Measurements from ENCODE around the gene RNU6-9. TPM values are rescaled to one million over a fixed set of nuclear protein-coding genes. Genes with fewer than 3 reads are reported as not detected.

RNU6-9 gene
- total RNA-seq, 1 experiment from 2014 or later = not detected

DNA sequence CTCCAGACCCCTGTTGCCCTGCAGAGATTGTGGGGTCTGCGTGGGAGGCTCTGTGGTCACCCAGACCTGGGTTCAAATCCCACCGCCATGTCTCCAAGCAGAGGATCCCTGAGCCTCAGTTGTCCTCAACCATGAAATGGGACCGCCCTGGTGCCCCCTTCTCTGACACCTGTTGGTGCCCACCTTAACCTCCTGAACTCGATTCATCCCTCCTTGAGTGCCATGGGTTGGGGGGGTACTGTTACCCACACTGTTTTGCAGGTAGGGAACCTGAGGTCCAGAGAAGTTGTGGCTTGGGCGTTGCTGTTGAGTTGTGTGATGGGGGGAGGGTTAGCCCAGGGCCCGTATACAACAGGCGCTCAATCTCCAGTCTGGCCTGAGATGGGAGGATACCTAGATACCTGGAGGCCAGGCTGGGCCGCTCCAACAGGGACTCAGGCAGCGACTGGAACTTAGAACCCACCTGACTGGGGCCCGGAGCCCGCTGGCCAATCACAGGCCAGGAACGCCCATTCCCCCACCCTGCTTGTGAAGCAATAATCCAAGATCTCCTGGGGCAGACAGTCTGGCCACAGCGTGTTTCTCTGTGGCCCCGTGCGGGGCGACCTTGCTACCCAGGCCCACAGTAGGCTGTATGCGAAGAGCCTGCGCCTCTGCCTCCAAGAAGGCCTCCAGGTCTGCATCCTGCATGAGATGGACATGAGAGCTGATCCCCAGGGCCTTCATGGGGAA is 35.4 kb downstream of the RNU6-9 start:
- no peaks in the 10 kb centered on the region for H4K20me1 ChIP-seq (ENCODE audit: low read length)
- H3K9me2 ChIP-seq (replicated peaks; ENCODE audit: low read length) = no peaks in the 10 kb centered on the region
- BruUV-seq (replicated peaks) = no TSS peak
- 0 out of 2 replicates have a peak, but pooled peaks cover 3% of the 10 kb centered on the region for H3K79me2 ChIP-seq (ENCODE audit: low read length)
- H3K9ac ChIP-seq (ENCODE audit: low read length) = no peak overlapping the region
- H3K4me2 ChIP-seq (ENCODE audit: low read length) = no peak overlapping the region
- H3K27me3 ChIP-seq (ENCODE audit: low read length) = no peaks in the 10 kb centered on the region
- H3K4me3 ChIP-seq (ENCODE audit: low read length) = no peak overlapping the region
- DNase-seq (no peak), ATAC-seq (no peak)
- no peak overlapping the region for H3K27ac ChIP-seq (ENCODE audit: low read length)
- ChIA-PET POLR2A (ENCODE audit: unreplicated experiment) (no interaction called here), CTCF (no interaction called here)
- TF ChIP-seq, protein P1, sequence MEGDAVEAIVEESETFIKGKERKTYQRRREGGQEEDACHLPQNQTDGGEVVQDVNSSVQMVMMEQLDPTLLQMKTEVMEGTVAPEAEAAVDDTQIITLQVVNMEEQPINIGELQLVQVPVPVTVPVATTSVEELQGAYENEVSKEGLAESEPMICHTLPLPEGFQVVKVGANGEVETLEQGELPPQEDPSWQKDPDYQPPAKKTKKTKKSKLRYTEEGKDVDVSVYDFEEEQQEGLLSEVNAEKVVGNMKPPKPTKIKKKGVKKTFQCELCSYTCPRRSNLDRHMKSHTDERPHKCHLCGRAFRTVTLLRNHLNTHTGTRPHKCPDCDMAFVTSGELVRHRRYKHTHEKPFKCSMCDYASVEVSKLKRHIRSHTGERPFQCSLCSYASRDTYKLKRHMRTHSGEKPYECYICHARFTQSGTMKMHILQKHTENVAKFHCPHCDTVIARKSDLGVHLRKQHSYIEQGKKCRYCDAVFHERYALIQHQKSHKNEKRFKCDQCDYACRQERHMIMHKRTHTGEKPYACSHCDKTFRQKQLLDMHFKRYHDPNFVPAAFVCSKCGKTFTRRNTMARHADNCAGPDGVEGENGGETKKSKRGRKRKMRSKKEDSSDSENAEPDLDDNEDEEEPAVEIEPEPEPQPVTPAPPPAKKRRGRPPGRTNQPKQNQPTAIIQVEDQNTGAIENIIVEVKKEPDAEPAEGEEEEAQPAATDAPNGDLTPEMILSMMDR (conservative IDR thresholded peaks at IDR 0.05; ENCODE audit: low read depth, low read length) = no peak
- no peak for TF ChIP-seq EZH2 (IDR thresholded peaks at IDR 0.05; ENCODE audit: low read length, unreplicated experiment)
- TF ChIP-seq EZH2phosphoT487 (IDR thresholded peaks at IDR 0.05; ENCODE audit: borderline replicate concordance, low read length) = no peak
- no peaks in the 10 kb centered on the region for H3K9me3 ChIP-seq (ENCODE audit: low read length)
- H3K36me3 ChIP-seq (ENCODE audit: low read depth, low read length) = no peaks in the 10 kb centered on the region
- no peaks in the 10 kb centered on the region; the same call in 1 of the 2 replicates for H3K4me1 ChIP-seq (ENCODE audit: insufficient read depth, low read length)
- intact Hi-C loops (cut with micrococcal nuclease) = no loop called here
- H2AFZ ChIP-seq (ENCODE audit: low read length) = no peak overlapping the region
- no peaks in the 10 kb centered on the region for H3F3A ChIP-seq (ENCODE audit: low read length, unreplicated experiment)

GRCh38 chr19:929203-929890 is 36.1 kb downstream of the RNU6-9 start:
- Histone ChIP-seq H3K27ac (ENCODE audit: low read length) (no peak overlapping the region), H3K4me1 (ENCODE audit: insufficient read depth, low read length) (peaks cover 3% of the 10 kb centered on the region; the same call in 1 of the 2 replicates), H2AFZ (ENCODE audit: low read length) (no peak overlapping the region), H3K9me2 (replicated peaks; ENCODE audit: low read length) (no peaks in the 10 kb centered on the region), H3K4me3 (ENCODE audit: low read length) (no peak overlapping the region), H3K9me3 (ENCODE audit: low read length) (no peaks in the 10 kb centered on the region), H3K9ac (ENCODE audit: low read length) (no peak overlapping the region), H3F3A (ENCODE audit: low read length, unreplicated experiment) (no peaks in the 10 kb centered on the region), H3K4me2 (ENCODE audit: low read length) (no peak overlapping the region), H3K36me3 (ENCODE audit: low read depth, low read length) (no peaks in the 10 kb centered on the region), H3K27me3 (ENCODE audit: low read length) (no peaks in the 10 kb centered on the region), H4K20me1 (ENCODE audit: low read length) (no peaks in the 10 kb centered on the region), H3K79me2 (ENCODE audit: low read length) (0 out of 2 replicates have a peak, but pooled peaks cover 3% of the 10 kb centered on the region)
- intact Hi-C loops (cut with micrococcal nuclease) = no loop called here
- no TSS peak for BruUV-seq (replicated peaks)
- ChIA-PET POLR2A (ENCODE audit: unreplicated experiment) (no interaction called here), CTCF (no interaction called here)
- ATAC-seq (no peak), DNase-seq (no peak)
- TF ChIP-seq, protein P1 (conservative IDR thresholded peaks at IDR 0.05; ENCODE audit: low read depth, low read length) = no peak
- no peak for TF ChIP-seq EZH2phosphoT487 (IDR thresholded peaks at IDR 0.05; ENCODE audit: borderline replicate concordance, low read length)
- no peak for TF ChIP-seq EZH2 (IDR thresholded peaks at IDR 0.05; ENCODE audit: low read length, unreplicated experiment)

DNA sequence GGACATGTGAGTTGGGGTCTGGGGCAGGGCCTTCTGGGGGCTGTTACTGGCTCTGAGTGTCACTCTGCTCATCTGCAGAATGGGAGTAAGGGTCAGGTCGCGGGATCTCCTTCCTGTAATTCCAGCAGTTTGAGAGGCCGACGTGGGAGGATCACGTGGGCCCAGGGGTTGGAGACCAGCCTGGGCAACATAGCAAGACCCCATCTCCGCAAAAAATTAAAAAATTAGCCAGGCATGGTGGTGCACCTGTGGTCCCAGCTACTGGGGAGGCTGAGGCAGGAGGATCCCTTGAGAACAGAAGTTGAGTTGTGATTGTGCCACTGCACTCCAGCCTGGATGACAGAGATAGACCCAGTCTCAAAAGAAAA is 36.6 kb downstream of the RNU6-9 start:
- CTCF ChIA-PET = no interaction called here
- no TSS peak for BruUV-seq (replicated peaks)

More for the DNA sequence above, 36.6 kb downstream of the RNU6-9 start:
- Histone ChIP-seq H3K27ac (ENCODE audit: low read length) (no peak overlapping the region), H3K9me3 (ENCODE audit: low read length) (no peaks in the 10 kb centered on the region), H3K79me2 (ENCODE audit: low read length) (0 out of 2 replicates have a peak, but pooled peaks cover 3% of the 10 kb centered on the region), H3K9ac (ENCODE audit: low read length) (no peak overlapping the region), H3K4me2 (ENCODE audit: low read length) (no peak overlapping the region), H3K4me1 (ENCODE audit: insufficient read depth, low read length) (peaks cover 8% of the 10 kb centered on the region; the same call in 1 of the 2 replicates), H3K36me3 (ENCODE audit: low read depth, low read length) (no peaks in the 10 kb centered on the region), H3K9me2 (replicated peaks; ENCODE audit: low read length) (no peaks in the 10 kb centered on the region), H4K20me1 (ENCODE audit: low read length) (no peaks in the 10 kb centered on the region), H2AFZ (ENCODE audit: low read length) (no peak overlapping the region), H3F3A (ENCODE audit: low read length, unreplicated experiment) (no peaks in the 10 kb centered on the region), H3K4me3 (ENCODE audit: low read length) (no peak overlapping the region), H3K27me3 (ENCODE audit: low read length) (no peaks in the 10 kb centered on the region)
- intact Hi-C loops (cut with micrococcal nuclease) = no loop called here
- no peak for ATAC-seq
- no peak for DNase-seq
- TF ChIP-seq EZH2phosphoT487 (IDR thresholded peaks at IDR 0.05; ENCODE audit: borderline replicate concordance, low read length) = no peak
- POLR2A ChIA-PET (ENCODE audit: unreplicated experiment) = no interaction called here
